OCI-LY7 (cell line): ENCODE results near the gene LIPE. TPM values are rescaled to one million over a fixed set of nuclear protein-coding genes. Genes with fewer than 3 reads are reported as not detected.

ENCODE experiments used
- BruUV-seq: library from RNA; stranded (reverse); fragments of 400-500 nt; replicated peaks from 2 replicates; lab custom pipeline; 2021; lab: Mats Ljungman, UMichigan
- CTCF ChIA-PET: fragments of 300-600 bp; sonication (Branson Sonifier 250); formaldehyde crosslinking; loops from one replicate; lab custom pipeline; 2022; ENCODE audit warnings: antibody characterized with exemption; ENCODE audit not compliant: unreplicated experiment; lab: Charles Lee
- POLR2A ChIA-PET: fragments of 300-600 bp; sonication (Branson Sonifier 250); formaldehyde crosslinking; loops from one replicate; lab custom pipeline; 2022; ENCODE audit warnings: antibody characterized with exemption; lab: Charles Lee
- DNase-seq: peaks from one replicate; pipeline ENCODE4 v3.0.0-alpha.2; 2015; ENCODE audit warnings: low spot score
- H2AFZ ChIP-seq: fragments of 200-600 bp; sonication (generic), shearing (Covaris generic); 2 replicates; pipeline ENCODE4 v1.6.1; 2014; ENCODE audit warnings: mild to moderate bottlenecking, antibody characterized with exemption, low read length, moderate library complexity
- H3K27ac ChIP-seq: fragments of 200-600 bp; sonication (generic); 2 replicates; pipeline ENCODE4 v1.5.1; 2014; ENCODE audit warnings: mixed run types, low read depth, mild to moderate bottlenecking, moderate library complexity, low read length, inconsistent platforms; ENCODE audit not compliant: poor library complexity, severe bottlenecking
- H3K36me3 ChIP-seq: fragments of 200-600 bp; sonication (generic); 2 replicates; pipeline ENCODE4 v1.6.1; 2014; ENCODE audit warnings: mild to moderate bottlenecking, antibody characterized with exemption, low read length, moderate library complexity, mixed read lengths; ENCODE audit not compliant: insufficient read depth
- H3K4me1 ChIP-seq: fragments of 200-600 bp; sonication (generic); 2 replicates; pipeline ENCODE4 v1.5.1; 2014; ENCODE audit warnings: mild to moderate bottlenecking, low read length; ENCODE audit not compliant: insufficient read depth, poor library complexity, severe bottlenecking
- H3K4me2 ChIP-seq: fragments of 200-600 bp; sonication (generic); 2 replicates; pipeline ENCODE4 v1.6.1; 2014; ENCODE audit warnings: mild to moderate bottlenecking, low read length
- H3K4me3 ChIP-seq: fragments of 200-600 bp; sonication (generic); 2 replicates; pipeline ENCODE4 v1.5.1; 2014; ENCODE audit warnings: mild to moderate bottlenecking, low read depth, low read length; ENCODE audit not compliant: poor library complexity, severe bottlenecking
- H3K79me2 ChIP-seq: fragments of 200-600 bp; sonication (generic); 2 replicates; pipeline ENCODE4 v1.6.1; 2016; ENCODE audit warnings: low read depth, mild to moderate bottlenecking, low read length, moderate library complexity, mixed read lengths; ENCODE audit not compliant: insufficient read depth
- H3K9me2 ChIP-seq: fragments of 200-600 bp; sonication (generic); 2 replicates; pipeline ENCODE4 v1.6.1; 2016; ENCODE audit warnings: mild to moderate bottlenecking, low read length, mixed read lengths; ENCODE audit not compliant: insufficient read depth
- H3K9me3 ChIP-seq: fragments of 200-600 bp; sonication (generic); 2 replicates; pipeline ENCODE4 v1.6.1; 2014; ENCODE audit warnings: mild to moderate bottlenecking, mixed run types, low read length, mixed read lengths
- H4K20me1 ChIP-seq: fragments of 200-600 bp; sonication (generic); 2 replicates; pipeline ENCODE4 v1.6.1; 2014; ENCODE audit warnings: mild to moderate bottlenecking, antibody characterized with exemption, low read length, moderate library complexity, mixed read lengths; ENCODE audit not compliant: insufficient read depth
- CTCF ChIP-seq: fragments of 200-600 bp; sonication (generic); conservative IDR thresholded peaks from 2 replicates; pipeline ENCODE4 v1.5.1; 2014; ENCODE audit warnings: mild to moderate bottlenecking, antibody characterized with exemption, low read length, moderate library complexity, mixed read lengths
- EZH2phosphoT487 ChIP-seq: fragments of 200-600 bp; sonication (generic); IDR thresholded peaks from 2 replicates; pipeline ENCODE4 v1.6.1; 2018; ENCODE audit warnings: low read depth, borderline replicate concordance, mild to moderate bottlenecking, mixed run types, antibody characterized with exemption, low read length, moderate library complexity, mixed read lengths
- intact Hi-C: fragments of 100-400 bp; cut with micrococcal nuclease; formaldehyde crosslinking; loops from one replicate; pipeline ENCODE4 v1.10.0; 2022; ENCODE audit not compliant: unreplicated experiment
- total RNA-seq, 2 experiments: library from RNA; depleted of rRNA in 1 of 2; stranded (reverse); fragments of >200 nt in 1 of 2; shearing (Covaris generic) in 1 of 2; gene quantifications; 2 replicates each; pipeline ENCODE4 v1.2.3, GENCODE V29; 2014 to 2022

The LIPE gene
- total RNA-seq, 2 experiments from 2014 or later, result 21.2 to 35.6 TPM

- BruUV-seq, result no TSS peak
- Histone ChIP-seq H3K79me2 (no peaks in the 10 kb centered on the region), H3K9me3 (no peaks in the 10 kb centered on the region), H3K4me3 (no peak overlapping the region), H4K20me1 (no peaks in the 10 kb centered on the region), H3K4me1 (peaks cover 54% of the 10 kb centered on the region), H3K9me2 (no peaks in the 10 kb centered on the region), H3K4me2 (no peak overlapping the region), H3K27ac (peak overlapping the region; percentile 4), H3K36me3 (no peaks in the 10 kb centered on the region), H2AFZ (peak overlapping the region; percentile 43; the same call in 1 of the 2 replicates)
- TF ChIP-seq CTCF (no peak), EZH2phosphoT487 (no peak)
- POLR2A ChIA-PET, result no interaction called here
- CTCF ChIA-PET, result no interaction called here
- intact Hi-C loops, result no loop called here
- peak; percentile 17 for DNase-seq
Measured at GRCh38 chr19:42471554-42472249, 44.5 kb upstream of the LIPE start.

DNA sequence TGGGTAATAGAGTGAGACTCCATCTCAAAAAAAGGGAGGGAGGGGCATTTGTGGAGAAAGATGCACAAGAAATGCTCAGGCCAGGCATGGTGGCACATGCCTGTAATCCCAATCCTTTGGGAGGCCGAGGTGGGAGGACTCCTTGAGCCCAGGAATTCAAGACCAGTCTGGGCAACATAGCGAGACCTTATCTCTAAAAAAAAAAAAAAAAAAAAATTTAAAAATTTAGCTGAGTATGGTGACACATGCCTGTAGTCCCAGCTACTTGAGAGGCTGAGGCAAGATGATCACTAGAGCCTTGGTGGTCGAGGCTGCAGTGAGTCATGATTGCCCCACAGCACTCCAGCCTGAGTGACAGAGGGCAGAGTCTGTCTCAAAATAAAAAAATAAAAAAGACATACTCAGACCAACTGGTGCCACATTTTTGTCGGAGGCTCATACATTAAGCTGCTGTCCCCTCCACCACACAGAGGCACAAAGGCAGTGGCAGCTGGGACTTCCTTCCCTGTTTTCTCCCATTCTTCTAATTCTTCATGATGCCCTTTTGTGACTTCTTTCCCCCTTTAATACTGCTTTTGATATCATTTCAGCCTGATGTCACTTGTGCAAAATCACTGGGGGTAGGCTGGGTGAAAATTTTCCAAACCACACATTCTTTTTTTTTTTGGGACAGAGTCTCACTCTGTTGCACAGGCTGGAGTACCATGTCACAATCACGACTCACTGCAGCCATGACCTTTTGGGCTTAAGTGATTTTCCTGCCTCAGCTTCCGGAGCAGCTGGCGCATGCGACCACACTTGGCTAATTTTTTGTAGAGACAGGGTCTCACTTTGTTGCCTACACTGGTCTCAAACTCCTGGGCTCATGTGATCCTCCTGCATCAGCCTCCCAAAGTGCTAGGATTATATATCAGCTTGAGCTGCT is 42.4 kb upstream of the LIPE start:
- H3K36me3 ChIP-seq, result no peaks in the 10 kb centered on the region
- H2AFZ ChIP-seq, result peak overlapping the region; percentile 29; the same call in 1 of the 2 replicates
- H3K9me3 ChIP-seq, result no peaks in the 10 kb centered on the region
- BruUV-seq, result no TSS peak
- H4K20me1 ChIP-seq, result no peaks in the 10 kb centered on the region
- no peaks in the 10 kb centered on the region for H3K79me2 ChIP-seq
- intact Hi-C loops, result no loop called here
- H3K9me2 ChIP-seq, result no peaks in the 10 kb centered on the region
- peaks cover 75% of the 10 kb centered on the region for H3K4me1 ChIP-seq
- ChIA-PET CTCF (interaction anchor here (1.1 kb wide), 1 partner anchor 59 kb away, joined by 3 read pairs; no protein-coding TSS in a partner anchor), POLR2A (no interaction called here)
- H3K27ac ChIP-seq, result peak overlapping the region; percentile 76
- peak overlapping the region; percentile 24 for H3K4me3 ChIP-seq
- H3K4me2 ChIP-seq, result peak overlapping the region; percentile 69
- peak; percentile 69 for DNase-seq
- TF ChIP-seq EZH2phosphoT487 (no peak), CTCF (no peak)
